ENCODE measurements around the gene UBR1.

UBR1 gene

GRCh38 chr15:42992626-42993025, 113.2 kb downstream of the UBR1 start:
- TF ChIP-seq SIN3A (IDR thresholded peaks at IDR 0.05; ENCODE audit: borderline replicate concordance, insufficient read depth, low read length) (no peak), FOXP2 (optimal IDR thresholded peaks at IDR 0.05; ENCODE audit: borderline replicate concordance, extremely low read depth, extremely low read length, insufficient read depth) (no peak), POLR2AphosphoS5 (IDR thresholded peaks at IDR 0.05; ENCODE audit: low read depth, low read length) (no peak), TAF1 (IDR thresholded peaks at IDR 0.05; ENCODE audit: borderline replicate concordance, insufficient read depth, low read length) (no peak)
- TF ChIP-seq, protein P1, sequence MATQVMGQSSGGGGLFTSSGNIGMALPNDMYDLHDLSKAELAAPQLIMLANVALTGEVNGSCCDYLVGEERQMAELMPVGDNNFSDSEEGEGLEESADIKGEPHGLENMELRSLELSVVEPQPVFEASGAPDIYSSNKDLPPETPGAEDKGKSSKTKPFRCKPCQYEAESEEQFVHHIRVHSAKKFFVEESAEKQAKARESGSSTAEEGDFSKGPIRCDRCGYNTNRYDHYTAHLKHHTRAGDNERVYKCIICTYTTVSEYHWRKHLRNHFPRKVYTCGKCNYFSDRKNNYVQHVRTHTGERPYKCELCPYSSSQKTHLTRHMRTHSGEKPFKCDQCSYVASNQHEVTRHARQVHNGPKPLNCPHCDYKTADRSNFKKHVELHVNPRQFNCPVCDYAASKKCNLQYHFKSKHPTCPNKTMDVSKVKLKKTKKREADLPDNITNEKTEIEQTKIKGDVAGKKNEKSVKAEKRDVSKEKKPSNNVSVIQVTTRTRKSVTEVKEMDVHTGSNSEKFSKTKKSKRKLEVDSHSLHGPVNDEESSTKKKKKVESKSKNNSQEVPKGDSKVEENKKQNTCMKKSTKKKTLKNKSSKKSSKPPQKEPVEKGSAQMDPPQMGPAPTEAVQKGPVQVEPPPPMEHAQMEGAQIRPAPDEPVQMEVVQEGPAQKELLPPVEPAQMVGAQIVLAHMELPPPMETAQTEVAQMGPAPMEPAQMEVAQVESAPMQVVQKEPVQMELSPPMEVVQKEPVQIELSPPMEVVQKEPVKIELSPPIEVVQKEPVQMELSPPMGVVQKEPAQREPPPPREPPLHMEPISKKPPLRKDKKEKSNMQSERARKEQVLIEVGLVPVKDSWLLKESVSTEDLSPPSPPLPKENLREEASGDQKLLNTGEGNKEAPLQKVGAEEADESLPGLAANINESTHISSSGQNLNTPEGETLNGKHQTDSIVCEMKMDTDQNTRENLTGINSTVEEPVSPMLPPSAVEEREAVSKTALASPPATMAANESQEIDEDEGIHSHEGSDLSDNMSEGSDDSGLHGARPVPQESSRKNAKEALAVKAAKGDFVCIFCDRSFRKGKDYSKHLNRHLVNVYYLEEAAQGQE (IDR thresholded peaks at IDR 0.05; ENCODE audit: insufficient read depth in 1 of 2, low read depth in 2 of 2, low read length in 2 of 2): no peak

- TF ChIP-seq, protein P1 (IDR thresholded peaks at IDR 0.05; ENCODE audit: insufficient read depth in 1 of 2, low read depth in 2 of 2, low read length in 2 of 2): no peak
- TF ChIP-seq POLR2AphosphoS5 (IDR thresholded peaks at IDR 0.05; ENCODE audit: low read depth, low read length) (no peak), FOXP2 (optimal IDR thresholded peaks at IDR 0.05; ENCODE audit: borderline replicate concordance, extremely low read depth, extremely low read length, insufficient read depth) (no peak)
These were observed 119.0 kb downstream of the UBR1 start for GRCh38 chr15:42986693-42987342.

DNA sequence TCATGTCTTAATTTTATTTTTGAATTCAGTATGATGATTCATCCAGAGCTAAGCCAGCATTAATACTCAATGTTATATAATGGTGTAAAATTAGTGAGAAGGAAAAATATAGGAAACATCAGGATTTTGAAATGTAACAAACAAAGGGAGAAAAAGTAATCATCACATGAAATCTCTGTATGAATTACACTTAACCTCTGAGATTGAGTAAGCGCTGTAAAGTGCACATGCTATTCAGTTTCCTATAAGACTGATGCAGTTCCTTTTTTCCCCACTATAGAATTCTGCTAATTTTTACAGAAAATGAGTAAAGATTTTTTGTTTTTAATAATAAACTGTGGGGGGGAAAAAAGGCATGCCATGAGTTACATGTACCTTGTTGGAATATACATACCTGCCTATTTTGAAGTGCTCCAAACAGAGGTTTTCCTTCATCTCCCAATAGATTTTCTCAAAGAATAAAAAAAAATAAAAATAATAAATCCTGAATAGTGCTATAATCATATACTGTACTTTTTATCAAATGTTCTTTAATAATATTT, 121.3 kb downstream of the UBR1 start:
- no peak for TF ChIP-seq FOXP2 (optimal IDR thresholded peaks at IDR 0.05; ENCODE audit: borderline replicate concordance, extremely low read depth, extremely low read length, insufficient read depth)
- TF ChIP-seq, protein P1 (IDR thresholded peaks at IDR 0.05; ENCODE audit: insufficient read depth in 1 of 2, low read depth in 2 of 2, low read length in 2 of 2): no peak
- TF ChIP-seq SIN3A (IDR thresholded peaks at IDR 0.05; ENCODE audit: borderline replicate concordance, insufficient read depth, low read length): no peak
- TF ChIP-seq TAF1 (IDR thresholded peaks at IDR 0.05; ENCODE audit: borderline replicate concordance, insufficient read depth, low read length): no peak
- TF ChIP-seq POLR2AphosphoS5 (IDR thresholded peaks at IDR 0.05; ENCODE audit: low read depth, low read length): no peak

DNA sequence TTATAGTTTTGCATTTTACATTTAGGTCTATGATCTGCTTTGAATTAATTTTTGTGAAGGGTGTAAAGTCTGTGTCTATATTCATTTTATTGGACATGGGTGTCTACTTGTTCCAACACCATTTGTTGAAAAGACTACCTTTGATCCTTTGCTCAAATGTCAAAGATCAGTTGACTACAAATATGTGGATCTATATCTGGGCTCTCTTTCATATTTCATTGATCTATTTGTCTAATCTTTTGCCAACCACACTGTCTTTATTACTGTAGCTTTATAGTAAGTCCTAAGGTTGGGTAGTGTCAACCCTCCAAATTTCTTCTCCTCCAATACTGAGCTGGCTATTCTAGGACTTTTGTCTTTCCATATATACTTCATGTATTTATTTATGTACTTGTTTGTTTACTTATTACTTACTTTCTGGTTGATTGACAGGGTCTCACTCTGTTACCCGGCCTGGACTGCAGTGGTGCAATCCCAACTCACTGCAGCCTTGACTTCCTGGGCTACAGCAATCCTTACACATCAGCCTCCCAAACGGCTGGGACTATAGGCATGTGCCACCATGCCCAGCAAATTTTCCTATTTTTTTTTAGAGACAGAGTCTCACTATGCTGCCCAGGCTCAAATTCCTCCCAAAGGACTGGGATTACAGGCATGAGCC, 131.5 kb downstream of the UBR1 start:
- TF ChIP-seq FOXP2 (optimal IDR thresholded peaks at IDR 0.05; ENCODE audit: borderline replicate concordance, extremely low read depth, extremely low read length, insufficient read depth): no peak
- TF ChIP-seq, protein P1 (IDR thresholded peaks at IDR 0.05; ENCODE audit: insufficient read depth in 1 of 2, low read depth in 2 of 2, low read length in 2 of 2): no peak
- no peak for TF ChIP-seq POLR2AphosphoS5 (IDR thresholded peaks at IDR 0.05; ENCODE audit: low read depth, low read length)
- no peak for TF ChIP-seq SIN3A (IDR thresholded peaks at IDR 0.05; ENCODE audit: borderline replicate concordance, insufficient read depth, low read length)
- no peak for TF ChIP-seq TAF1 (IDR thresholded peaks at IDR 0.05; ENCODE audit: borderline replicate concordance, insufficient read depth, low read length)

Measured in PFSK-1 (cell line).